Measurements from ENCODE around the gene GLT6D1.

DNA sequence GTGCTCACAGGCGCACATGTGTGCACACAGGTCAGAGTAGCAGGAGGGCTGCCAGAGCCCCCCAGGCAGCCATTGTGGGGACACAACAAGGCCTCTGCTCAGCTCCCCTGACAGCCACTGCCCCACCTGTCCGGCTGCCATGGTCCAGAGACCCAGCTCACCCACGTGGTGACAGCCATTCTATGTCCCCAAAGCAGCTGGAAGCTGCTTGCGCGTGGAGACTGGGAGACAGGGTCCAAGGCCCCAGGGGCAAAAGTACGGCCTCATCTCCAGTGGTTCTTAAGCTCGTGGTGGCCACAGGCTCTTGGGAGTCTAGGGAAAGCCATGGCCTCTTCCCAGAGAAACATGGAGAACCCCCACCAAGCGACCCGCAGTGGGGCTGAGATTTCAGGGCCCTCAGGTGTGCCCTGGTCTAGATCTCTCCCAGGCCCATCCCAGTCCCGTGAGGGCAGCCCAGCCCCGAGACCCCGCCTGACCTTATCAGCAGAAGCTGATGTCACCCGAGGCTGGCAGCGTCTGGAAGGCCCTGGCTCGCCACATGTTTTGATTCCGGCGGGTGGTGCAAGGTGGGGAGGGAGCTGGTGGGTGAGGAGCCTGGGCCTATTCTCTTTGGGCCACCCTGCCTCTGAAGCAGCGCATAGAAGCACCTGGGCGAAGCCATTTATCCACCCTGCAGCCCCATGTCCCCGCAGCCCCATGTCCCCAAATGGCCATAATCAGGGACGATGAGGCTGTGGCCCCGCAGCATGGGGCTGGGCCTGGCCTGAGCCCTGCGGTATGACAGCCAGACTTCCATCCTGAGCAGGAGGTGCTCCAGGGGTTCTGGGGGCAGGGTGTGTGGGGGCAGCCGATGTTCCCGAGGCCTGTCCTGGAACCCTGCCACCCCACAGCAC, 31.7 kb downstream of the GLT6D1 start:
- TF ChIP-seq CTCF (IDR thresholded peaks at IDR 0.05) (no peak), POLR2A (IDR thresholded peaks at IDR 0.05) (no peak)
